ENCODE results near the gene EPHX1.

DNA sequence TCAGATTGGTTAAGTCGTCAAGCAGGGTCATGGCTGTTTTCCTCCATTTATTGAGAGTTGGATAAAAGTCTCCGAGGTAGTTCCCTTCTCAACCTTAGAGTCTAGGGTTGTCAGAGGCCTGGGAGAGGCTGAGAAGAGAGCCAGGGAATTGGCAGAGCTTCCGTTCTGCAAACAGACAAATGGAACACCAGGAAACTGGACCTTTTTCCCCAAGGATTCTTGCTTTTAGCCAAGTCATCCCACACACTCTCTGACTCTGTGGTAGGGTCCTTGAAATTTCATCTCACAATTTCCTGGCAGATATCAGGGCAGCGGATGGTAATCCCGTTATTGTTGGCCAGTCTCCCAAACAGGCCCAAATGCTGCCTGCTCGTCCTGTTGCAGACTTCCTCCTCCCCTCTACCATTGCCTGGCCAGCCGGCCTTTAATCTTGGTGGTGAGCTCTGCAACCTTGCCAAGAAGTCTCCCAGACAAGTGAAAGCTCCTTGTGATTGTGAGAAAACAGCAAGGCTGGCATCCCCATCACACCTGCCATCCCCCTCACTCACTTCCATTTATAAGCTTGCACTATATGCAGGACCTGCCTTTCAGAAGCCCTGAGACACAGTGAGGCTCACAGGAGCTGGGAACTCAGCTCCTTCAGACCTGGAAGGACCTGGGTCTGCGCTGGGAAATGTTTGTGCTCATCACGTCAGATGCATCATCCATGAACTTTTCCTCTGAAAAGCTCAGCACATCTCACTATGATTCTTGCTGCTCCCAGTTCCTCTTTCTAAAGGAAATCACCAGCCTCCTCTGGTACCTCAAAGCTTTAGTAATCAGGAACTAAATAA, 46.0 kb upstream of the EPHX1 start:
- TF ChIP-seq, protein P1, sequence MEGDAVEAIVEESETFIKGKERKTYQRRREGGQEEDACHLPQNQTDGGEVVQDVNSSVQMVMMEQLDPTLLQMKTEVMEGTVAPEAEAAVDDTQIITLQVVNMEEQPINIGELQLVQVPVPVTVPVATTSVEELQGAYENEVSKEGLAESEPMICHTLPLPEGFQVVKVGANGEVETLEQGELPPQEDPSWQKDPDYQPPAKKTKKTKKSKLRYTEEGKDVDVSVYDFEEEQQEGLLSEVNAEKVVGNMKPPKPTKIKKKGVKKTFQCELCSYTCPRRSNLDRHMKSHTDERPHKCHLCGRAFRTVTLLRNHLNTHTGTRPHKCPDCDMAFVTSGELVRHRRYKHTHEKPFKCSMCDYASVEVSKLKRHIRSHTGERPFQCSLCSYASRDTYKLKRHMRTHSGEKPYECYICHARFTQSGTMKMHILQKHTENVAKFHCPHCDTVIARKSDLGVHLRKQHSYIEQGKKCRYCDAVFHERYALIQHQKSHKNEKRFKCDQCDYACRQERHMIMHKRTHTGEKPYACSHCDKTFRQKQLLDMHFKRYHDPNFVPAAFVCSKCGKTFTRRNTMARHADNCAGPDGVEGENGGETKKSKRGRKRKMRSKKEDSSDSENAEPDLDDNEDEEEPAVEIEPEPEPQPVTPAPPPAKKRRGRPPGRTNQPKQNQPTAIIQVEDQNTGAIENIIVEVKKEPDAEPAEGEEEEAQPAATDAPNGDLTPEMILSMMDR (conservative IDR thresholded peaks at IDR 0.05 in 1 of 2, IDR thresholded peaks at IDR 0.05 in 1 of 2; ENCODE audit: low read depth in 1 of 2, low read length in 2 of 2): no peak
- TF ChIP-seq EZH2 (IDR thresholded peaks at IDR 0.05; ENCODE audit: low read length, missing control alignments): no peak

Measured in fibroblast of lung (primary cell).